Measurements from ENCODE around the gene TTC28. TPM values are rescaled to one million over a fixed set of nuclear protein-coding genes. Genes with fewer than 3 reads are reported as not detected.

Gene TTC28
- total RNA-seq, 4 donors from 2014 or later: 49.8 to 99.7 (median 79.7) TPM

- TF ChIP-seq POLR2A (IDR thresholded peaks at IDR 0.05) (no peak), CTCF (IDR thresholded peaks at IDR 0.05) (no peak)
- no peaks in the 10 kb centered on the region for H3K9me3 ChIP-seq
- no peak overlapping the region for H3K27ac ChIP-seq
- intact Hi-C loops (cut with DNase I): no loop called here
- no peaks in the 10 kb centered on the region for H3K36me3 ChIP-seq
- H3K4me3 ChIP-seq (replicated peaks in 1 of 3): no peak overlapping the region
- 20% methylated on average over 3 of the region's 3 CpGs for WGBS, 2 donors
- DNase-seq: peak in 1 of 2 donors; percentile 9
- H3K27me3 ChIP-seq: no peaks in the 10 kb centered on the region
- H3K4me1 ChIP-seq: peaks cover 8 to 13% of the 10 kb centered on the region in 2 donors
Observed at GRCh38 chr22:28120691-28121592, 558.7 kb downstream of the TTC28 start.

GRCh38 chr22:28118957-28119631 is 560.5 kb downstream of the TTC28 start:
- Histone ChIP-seq H3K9me3 (no peaks in the 10 kb centered on the region), H3K27me3 (no peaks in the 10 kb centered on the region), H3K4me3 (replicated peaks in 1 of 3) (no peak overlapping the region), H3K36me3 (no peaks in the 10 kb centered on the region), H3K27ac (no peak overlapping the region), H3K4me1 (peaks cover 8 to 13% of the 10 kb centered on the region in 2 donors)
- TF ChIP-seq POLR2A (IDR thresholded peaks at IDR 0.05): no peak
- no peak for TF ChIP-seq CTCF (IDR thresholded peaks at IDR 0.05)
- intact Hi-C loops (cut with DNase I): no loop called here
- WGBS, 2 donors: 96 to 98% methylated on average over 2 of the region's 2 CpGs
- no peak for DNase-seq

GRCh38 chr22:28116219-28116673 is 563.4 kb downstream of the TTC28 start:
- H3K4me3 ChIP-seq (replicated peaks in 1 of 3): no peak overlapping the region
- no peak overlapping the region for H3K27ac ChIP-seq
- TF ChIP-seq POLR2A (IDR thresholded peaks at IDR 0.05) (no peak), CTCF (IDR thresholded peaks at IDR 0.05) (no peak)
- no peaks in the 10 kb centered on the region for H3K9me3 ChIP-seq
- intact Hi-C loops (cut with DNase I): no loop called here
- DNase-seq: peak in 1 of 2 donors; percentile 8
- no peaks in the 10 kb centered on the region for H3K27me3 ChIP-seq
- 82 to 86% methylated on average over 2 of the region's 2 CpGs for WGBS, 2 donors
- H3K4me1 ChIP-seq: peaks cover 7 to 16% of the 10 kb centered on the region in 2 donors
- H3K36me3 ChIP-seq: no peaks in the 10 kb centered on the region

- H3K4me3 ChIP-seq (replicated peaks in 1 of 3): no peak overlapping the region
- 95 to 97% methylated on average over 4 of the region's 4 CpGs for WGBS, 2 donors
- no peak for TF ChIP-seq POLR2A (IDR thresholded peaks at IDR 0.05)
- no peak for TF ChIP-seq CTCF (IDR thresholded peaks at IDR 0.05)
- no peaks in the 10 kb centered on the region for H3K36me3 ChIP-seq
- H3K27me3 ChIP-seq: no peaks in the 10 kb centered on the region
- no peak overlapping the region for H3K27ac ChIP-seq
- H3K9me3 ChIP-seq: no peaks in the 10 kb centered on the region
- intact Hi-C loops (cut with DNase I): no loop called here
- no peak for DNase-seq
- peaks cover under 1 to 8% of the 10 kb centered on the region in 2 donors for H3K4me1 ChIP-seq
Observed at GRCh38 chr22:28115426-28115825, 564.2 kb downstream of the TTC28 start.

Data from thyroid gland (tissue), 4 donors.